ENCODE measurements around the gene TAB2. TPM values are rescaled to one million over a fixed set of nuclear protein-coding genes. Genes with fewer than 3 reads are reported as not detected.
"Not testable (repeated sequence)": the region's sequence is repeated elsewhere in the genome, so short reads cannot be mapped to it uniquely, and the experiment has no call there.

The TAB2 gene
- total RNA-seq, 1 experiment from 2014 or later, result 43.6 TPM

DNA sequence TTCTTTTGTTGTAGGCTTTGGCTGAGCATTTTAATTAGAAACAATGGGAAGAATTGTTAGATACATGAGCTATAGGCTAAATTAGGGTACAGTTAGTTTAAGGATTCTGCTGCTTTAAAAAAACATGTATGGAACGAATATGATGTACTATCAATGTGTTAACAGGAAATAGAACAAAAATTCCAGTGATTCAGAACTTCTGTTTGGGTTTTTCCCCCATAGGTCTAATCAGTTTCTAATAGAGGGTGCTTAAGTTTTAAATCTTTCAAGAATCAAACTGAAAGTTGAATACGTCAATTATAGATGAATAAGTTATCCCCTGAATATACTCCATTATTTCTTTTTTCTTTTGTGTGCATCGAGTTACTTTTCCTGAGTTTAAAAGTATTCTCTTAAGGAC is 1.9 kb downstream of the TAB2 start:
- Histone ChIP-seq H3K9me3 (no peaks in the 10 kb centered on the region), H3K27me3 (replicated peaks; ENCODE audit: control insufficient read depth, insufficient read depth, low read length) (no peaks in the 10 kb centered on the region), H3K4me3 (ENCODE audit: low read depth, low read length) (peak overlapping the region; percentile 97; the same call in 1 of the 2 replicates), H3K4me1 (peaks cover 19% of the 10 kb centered on the region; the same call in 1 of the 2 replicates), H3K36me3 (ENCODE audit: control insufficient read depth, insufficient read depth, low read length) (no peaks in the 10 kb centered on the region)
- ChIA-PET POLR2A (no interaction called here), CTCF (no interaction called here)
- no TSS peak for BruUV-seq (replicated peaks)
- TF ChIP-seq, protein P1, sequence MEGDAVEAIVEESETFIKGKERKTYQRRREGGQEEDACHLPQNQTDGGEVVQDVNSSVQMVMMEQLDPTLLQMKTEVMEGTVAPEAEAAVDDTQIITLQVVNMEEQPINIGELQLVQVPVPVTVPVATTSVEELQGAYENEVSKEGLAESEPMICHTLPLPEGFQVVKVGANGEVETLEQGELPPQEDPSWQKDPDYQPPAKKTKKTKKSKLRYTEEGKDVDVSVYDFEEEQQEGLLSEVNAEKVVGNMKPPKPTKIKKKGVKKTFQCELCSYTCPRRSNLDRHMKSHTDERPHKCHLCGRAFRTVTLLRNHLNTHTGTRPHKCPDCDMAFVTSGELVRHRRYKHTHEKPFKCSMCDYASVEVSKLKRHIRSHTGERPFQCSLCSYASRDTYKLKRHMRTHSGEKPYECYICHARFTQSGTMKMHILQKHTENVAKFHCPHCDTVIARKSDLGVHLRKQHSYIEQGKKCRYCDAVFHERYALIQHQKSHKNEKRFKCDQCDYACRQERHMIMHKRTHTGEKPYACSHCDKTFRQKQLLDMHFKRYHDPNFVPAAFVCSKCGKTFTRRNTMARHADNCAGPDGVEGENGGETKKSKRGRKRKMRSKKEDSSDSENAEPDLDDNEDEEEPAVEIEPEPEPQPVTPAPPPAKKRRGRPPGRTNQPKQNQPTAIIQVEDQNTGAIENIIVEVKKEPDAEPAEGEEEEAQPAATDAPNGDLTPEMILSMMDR (IDR thresholded peaks at IDR 0.05; ENCODE audit: insufficient read depth in 1 of 2, low read depth in 1 of 2, low read length in 1 of 2, severe bottlenecking in 1 of 2, unreplicated experiment in 1 of 2), result no peak
- H3K27ac Mint-ChIP-seq (ENCODE audit: unreplicated experiment), result no peak overlapping the region
- DNase-seq, result no peak
- no peaks in the 10 kb centered on the region for H3K36me3 Mint-ChIP-seq (ENCODE audit: insufficient read depth, unreplicated experiment)
- peak overlapping the region; percentile 89 for H3K4me3 Mint-ChIP-seq (ENCODE audit: unreplicated experiment)
- H3K9me3 Mint-ChIP-seq (ENCODE audit: unreplicated experiment), result no peaks in the 10 kb centered on the region
- H3K4me1 Mint-ChIP-seq (ENCODE audit: low read depth, unreplicated experiment), result peaks cover 19% of the 10 kb centered on the region
- H3K27me3 Mint-ChIP-seq (ENCODE audit: insufficient read depth, unreplicated experiment), result no peaks in the 10 kb centered on the region
- intact Hi-C loops (cut with micrococcal nuclease; ENCODE audit: unreplicated experiment), result loop anchor here (5.0 kb wide), 1 partner anchor 237 kb away; no protein-coding TSS in a partner anchor

- H3K9me3 ChIP-seq; CTCF ChIA-PET; H3K36me3 ChIP-seq (ENCODE audit: control insufficient read depth, insufficient read depth, low read length); H3K36me3 Mint-ChIP-seq (ENCODE audit: insufficient read depth, unreplicated experiment); H3K27me3 Mint-ChIP-seq (ENCODE audit: insufficient read depth, unreplicated experiment); DNase-seq; H3K4me3 Mint-ChIP-seq (ENCODE audit: unreplicated experiment); BruUV-seq (replicated peaks); H3K9me3 Mint-ChIP-seq (ENCODE audit: unreplicated experiment); H3K27ac Mint-ChIP-seq (ENCODE audit: unreplicated experiment); POLR2A ChIA-PET; intact Hi-C loops (cut with micrococcal nuclease; ENCODE audit: unreplicated experiment); H3K4me3 ChIP-seq (ENCODE audit: low read depth, low read length); H3K27me3 ChIP-seq (replicated peaks; ENCODE audit: control insufficient read depth, insufficient read depth, low read length): not testable (repeated sequence)
- H3K4me1 ChIP-seq, result peaks cover 19% of the 10 kb centered on the region; the same call in 1 of the 2 replicates
- peaks cover 19% of the 10 kb centered on the region for H3K4me1 Mint-ChIP-seq (ENCODE audit: low read depth, unreplicated experiment)
These were observed 2.5 kb downstream of the TAB2 start for GRCh38 chr6:149320016-149320415.

DNA sequence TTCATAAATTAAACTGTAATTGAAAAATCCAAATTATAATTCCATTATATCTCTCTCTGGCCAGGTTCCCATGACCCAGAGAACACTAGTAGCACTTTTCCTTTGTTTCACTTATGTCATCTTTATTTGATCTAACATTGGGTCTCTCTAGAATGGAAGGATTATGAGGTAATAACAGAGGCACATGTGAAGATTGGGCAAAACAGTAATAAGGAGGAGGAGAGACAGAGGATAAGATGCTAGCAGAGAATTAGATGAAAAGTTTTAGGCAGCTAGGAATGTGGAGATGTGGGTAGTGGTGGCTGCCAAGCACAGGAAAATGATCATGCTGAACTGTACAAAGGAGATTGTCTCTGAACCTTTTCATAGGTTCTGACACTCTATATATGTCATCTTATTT is 3.3 kb downstream of the TAB2 start:
- TF ChIP-seq, protein P1 (IDR thresholded peaks at IDR 0.05; ENCODE audit: insufficient read depth in 1 of 2, low read depth in 1 of 2, low read length in 1 of 2, severe bottlenecking in 1 of 2, unreplicated experiment in 1 of 2), result no peak
- ChIA-PET CTCF (no interaction called here), POLR2A (no interaction called here)
- peaks cover 19% of the 10 kb centered on the region for H3K4me1 Mint-ChIP-seq (ENCODE audit: low read depth, unreplicated experiment)
- H3K4me3 ChIP-seq (ENCODE audit: low read depth, low read length), result no peak overlapping the region
- H3K27me3 Mint-ChIP-seq (ENCODE audit: insufficient read depth, unreplicated experiment), result no peaks in the 10 kb centered on the region
- intact Hi-C loops (cut with micrococcal nuclease; ENCODE audit: unreplicated experiment), result no loop called here
- no peaks in the 10 kb centered on the region for H3K9me3 Mint-ChIP-seq (ENCODE audit: unreplicated experiment)
- peaks cover 19% of the 10 kb centered on the region; the same call in 1 of the 2 replicates for H3K4me1 ChIP-seq
- H3K27ac Mint-ChIP-seq (ENCODE audit: unreplicated experiment), result peak overlapping the region; percentile 46
- no peaks in the 10 kb centered on the region for H3K36me3 Mint-ChIP-seq (ENCODE audit: insufficient read depth, unreplicated experiment)
- BruUV-seq (replicated peaks), result no TSS peak
- H3K9me3 ChIP-seq, result no peaks in the 10 kb centered on the region
- H3K27me3 ChIP-seq (replicated peaks; ENCODE audit: control insufficient read depth, insufficient read depth, low read length), result no peaks in the 10 kb centered on the region
- H3K36me3 ChIP-seq (ENCODE audit: control insufficient read depth, insufficient read depth, low read length), result no peaks in the 10 kb centered on the region
- H3K4me3 Mint-ChIP-seq (ENCODE audit: unreplicated experiment), result no peak overlapping the region
- DNase-seq, result no peak

DNA sequence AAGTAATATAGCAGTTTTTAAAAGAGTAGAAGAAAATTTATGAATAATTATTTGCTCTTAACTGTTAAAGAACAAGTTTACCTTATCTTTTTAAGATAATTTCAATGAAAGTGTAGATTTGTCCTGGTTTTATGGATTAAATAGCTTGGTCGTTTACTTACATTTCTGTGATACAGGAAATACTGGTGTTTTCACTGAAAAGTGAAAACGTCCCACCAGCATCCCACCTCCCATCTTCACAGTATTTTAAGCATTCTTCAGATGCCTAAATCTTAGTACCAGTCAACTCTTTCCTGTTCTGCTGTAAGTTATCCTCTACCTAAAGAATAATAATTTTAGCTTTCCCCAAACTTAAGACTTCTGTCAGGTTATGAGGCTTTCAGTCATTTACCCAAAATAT is 5.8 kb downstream of the TAB2 start:
- Mint-ChIP-seq H3K27me3 (ENCODE audit: insufficient read depth, unreplicated experiment) (no peaks in the 10 kb centered on the region), H3K4me3 (ENCODE audit: unreplicated experiment) (no peak overlapping the region), H3K27ac (ENCODE audit: unreplicated experiment) (no peak overlapping the region), H3K9me3 (ENCODE audit: unreplicated experiment) (no peaks in the 10 kb centered on the region), H3K36me3 (ENCODE audit: insufficient read depth, unreplicated experiment) (no peaks in the 10 kb centered on the region), H3K4me1 (ENCODE audit: low read depth, unreplicated experiment) (peaks cover 19% of the 10 kb centered on the region)
- TF ChIP-seq, protein P1 (IDR thresholded peaks at IDR 0.05; ENCODE audit: insufficient read depth in 1 of 2, low read depth in 1 of 2, low read length in 1 of 2, severe bottlenecking in 1 of 2, unreplicated experiment in 1 of 2), result no peak
- no peak for DNase-seq
- H3K36me3 ChIP-seq (ENCODE audit: control insufficient read depth, insufficient read depth, low read length), result no peaks in the 10 kb centered on the region
- no TSS peak for BruUV-seq (replicated peaks)
- intact Hi-C loops (cut with micrococcal nuclease; ENCODE audit: unreplicated experiment), result no loop called here
- H3K9me3 ChIP-seq, result no peaks in the 10 kb centered on the region
- no peaks in the 10 kb centered on the region for H3K27me3 ChIP-seq (replicated peaks; ENCODE audit: control insufficient read depth, insufficient read depth, low read length)
- no peak overlapping the region for H3K4me3 ChIP-seq (ENCODE audit: low read depth, low read length)
- ChIA-PET POLR2A (no interaction called here), CTCF (no interaction called here)
- H3K4me1 ChIP-seq, result 0 out of 2 replicates have a peak, but pooled peaks cover 14% of the 10 kb centered on the region

All from Caco-2 (cell line).